SU-DHL-6 (cell line): ENCODE data around the gene PRSS48.

Experiments used
- H2AFZ ChIP-seq: fragments of 200-600 bp; sonication (generic); 2 replicates; pipeline ENCODE4 v1.6.1; 2014; ENCODE audit warnings: low read depth, mild to moderate bottlenecking, moderate library complexity, mixed read lengths, antibody characterized with exemption, low read length; ENCODE audit not compliant: severe bottlenecking
- H3F3A ChIP-seq: fragments of 200-600 bp; shearing (Covaris generic); 2 replicates; pipeline ENCODE4 v1.6.0; 2016; ENCODE audit warnings: antibody characterized with exemption, mild to moderate bottlenecking; ENCODE audit not compliant: insufficient read depth
- H3K27ac ChIP-seq: fragments of 200-600 bp; sonication (generic); 2 replicates; pipeline ENCODE4 v1.5.1; 2016; ENCODE audit warnings: low read depth, mild to moderate bottlenecking, low read length, moderate library complexity, mixed read lengths
- H3K27me3 ChIP-seq: fragments of 200-600 bp; sonication (generic), shearing (Covaris generic); 2 replicates; pipeline ENCODE4 v1.6.0; 2014; ENCODE audit warnings: mild to moderate bottlenecking, low read length
- H3K36me3 ChIP-seq: fragments of 200-600 bp; sonication (generic); 2 replicates; pipeline ENCODE4 v1.6.1; 2014; ENCODE audit warnings: mild to moderate bottlenecking, low read length, mixed read lengths
- H3K4me2 ChIP-seq: fragments of 300-600, 200-600 bp; shearing (Covaris generic), sonication (generic); 2 replicates; pipeline ENCODE4 v1.6.0; 2014; ENCODE audit warnings: low read length, low read depth, mild to moderate bottlenecking; ENCODE audit not compliant: poor library complexity, severe bottlenecking
- H3K4me3 ChIP-seq: fragments of 200-600 bp; sonication (generic); 2 replicates; pipeline ENCODE4 v1.5.1; 2014; ENCODE audit warnings: antibody characterized with exemption, low read length, mild to moderate bottlenecking, mixed read lengths; ENCODE audit not compliant: insufficient read depth, poor library complexity, severe bottlenecking
- H3K79me2 ChIP-seq: fragments of 200-600 bp; sonication (generic); 2 replicates; pipeline ENCODE4 v1.6.1; 2014; ENCODE audit warnings: mild to moderate bottlenecking, low read length, moderate library complexity; ENCODE audit not compliant: insufficient read depth
- H3K9ac ChIP-seq: fragments of 200-600 bp; sonication (generic); 2 replicates; pipeline ENCODE4 v1.7.0; 2014; ENCODE audit warnings: mild to moderate bottlenecking, low read length
- H3K9me2 ChIP-seq: fragments of 200-600 bp; sonication (generic); replicated peaks from 2 replicates; pipeline ENCODE4 v1.6.1; 2014; ENCODE audit warnings: low read length; ENCODE audit not compliant: insufficient read depth
- H3K9me3 ChIP-seq: fragments of 200-600 bp; sonication (generic); 2 replicates; pipeline ENCODE4 v1.6.1; 2014; ENCODE audit warnings: low read length, mixed read lengths; ENCODE audit not compliant: insufficient read depth
- H4K20me1 ChIP-seq: fragments of 200-600 bp; sonication (generic); 2 replicates; pipeline ENCODE4 v1.6.1; 2014; ENCODE audit warnings: low read depth, mild to moderate bottlenecking, antibody characterized with exemption, low read length, moderate library complexity, mixed read lengths
- EZH2phosphoT487 ChIP-seq: fragments of 200-600 bp; sonication (generic), shearing (Covaris generic); conservative IDR thresholded peaks from 2 replicates; pipeline ENCODE4 v1.6.1; 2018; ENCODE audit warnings: mild to moderate bottlenecking, antibody characterized with exemption, low read length, moderate library complexity, mixed read lengths
- TF ChIP-seq, protein P1 (sequence below): fragments of 200-600 bp; sonication (generic); IDR thresholded peaks from one replicate; pipeline ENCODE4 v1.5.1; 2017; ENCODE audit warnings: antibody characterized with exemption, mild to moderate bottlenecking, low read length, moderate library complexity; ENCODE audit not compliant: insufficient read depth, poor library complexity, severe bottlenecking

PRSS48 gene

DNA sequence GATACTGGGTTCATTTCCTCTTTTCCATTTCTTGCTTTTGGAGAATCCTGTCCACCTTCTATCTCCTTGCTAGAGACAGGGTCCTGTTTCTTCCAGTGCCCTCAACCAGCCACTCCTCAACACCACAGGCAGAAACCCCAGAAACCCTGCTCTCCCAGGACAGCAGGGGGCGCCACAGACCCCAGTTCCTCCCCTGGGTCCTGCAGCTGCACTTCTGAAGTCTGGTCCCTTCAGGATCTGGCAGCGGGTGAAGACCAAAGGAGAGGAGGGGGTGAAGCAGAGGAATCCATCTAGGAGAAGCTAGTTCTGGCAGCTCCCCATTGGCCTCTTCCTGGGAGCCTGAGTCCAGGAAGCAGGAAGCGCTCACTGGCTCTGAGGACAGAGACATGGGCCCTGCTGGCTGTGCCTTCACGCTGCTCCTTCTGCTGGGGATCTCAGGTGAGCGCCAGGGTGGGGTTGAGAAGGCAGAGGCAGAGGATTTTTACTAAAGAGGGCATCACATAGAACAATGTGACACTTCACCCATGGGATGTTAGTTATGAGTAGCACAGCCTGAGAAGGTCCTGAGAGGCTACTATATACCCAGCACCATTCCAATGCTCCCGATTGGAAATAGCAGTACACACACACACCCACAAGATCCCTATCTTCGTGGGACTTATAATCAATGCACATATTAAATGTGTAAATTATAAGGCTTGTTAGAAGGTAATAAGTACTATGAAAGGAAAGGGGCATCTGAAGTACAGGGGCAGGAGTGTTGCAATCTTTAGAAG lies at the start of gene PRSS48:
Gene PRSS48 (plus strand): TSS at position 375 of the 776 bp plus-strand sequence. CDS start 12 bp downstream, at position 387.
- TF ChIP-seq EZH2phosphoT487, result no peak
- TF ChIP-seq, protein P1, sequence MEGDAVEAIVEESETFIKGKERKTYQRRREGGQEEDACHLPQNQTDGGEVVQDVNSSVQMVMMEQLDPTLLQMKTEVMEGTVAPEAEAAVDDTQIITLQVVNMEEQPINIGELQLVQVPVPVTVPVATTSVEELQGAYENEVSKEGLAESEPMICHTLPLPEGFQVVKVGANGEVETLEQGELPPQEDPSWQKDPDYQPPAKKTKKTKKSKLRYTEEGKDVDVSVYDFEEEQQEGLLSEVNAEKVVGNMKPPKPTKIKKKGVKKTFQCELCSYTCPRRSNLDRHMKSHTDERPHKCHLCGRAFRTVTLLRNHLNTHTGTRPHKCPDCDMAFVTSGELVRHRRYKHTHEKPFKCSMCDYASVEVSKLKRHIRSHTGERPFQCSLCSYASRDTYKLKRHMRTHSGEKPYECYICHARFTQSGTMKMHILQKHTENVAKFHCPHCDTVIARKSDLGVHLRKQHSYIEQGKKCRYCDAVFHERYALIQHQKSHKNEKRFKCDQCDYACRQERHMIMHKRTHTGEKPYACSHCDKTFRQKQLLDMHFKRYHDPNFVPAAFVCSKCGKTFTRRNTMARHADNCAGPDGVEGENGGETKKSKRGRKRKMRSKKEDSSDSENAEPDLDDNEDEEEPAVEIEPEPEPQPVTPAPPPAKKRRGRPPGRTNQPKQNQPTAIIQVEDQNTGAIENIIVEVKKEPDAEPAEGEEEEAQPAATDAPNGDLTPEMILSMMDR, result peak; percentile 64
- no peaks in the 10 kb centered on the region for H3K36me3 ChIP-seq
- no peaks in the 10 kb centered on the region for H4K20me1 ChIP-seq
- H3K27me3 ChIP-seq, result no peaks in the 10 kb centered on the region
- H3K79me2 ChIP-seq, result no peaks in the 10 kb centered on the region
- no peaks in the 10 kb centered on the region for H3K9me3 ChIP-seq
- no peak within 1 kb of the TSS for H3K27ac ChIP-seq
- no peak within 1 kb of the TSS for H3K4me3 ChIP-seq
- no peak within 1 kb of the TSS for H3K4me2 ChIP-seq
- no peak within 1 kb of the TSS for H3K9ac ChIP-seq
- H2AFZ ChIP-seq, result no peak within 1 kb of the TSS
- H3K9me2 ChIP-seq, result no peaks in the 10 kb centered on the region
- H3F3A ChIP-seq, result no peaks in the 10 kb centered on the region

GRCh38 chr4:151227172-151227571 lies 49.8 kb upstream of the PRSS48 start:
- no peaks in the 10 kb centered on the region for H3K27me3 ChIP-seq
- no peak overlapping the region for H2AFZ ChIP-seq
- no peaks in the 10 kb centered on the region for H3K9me2 ChIP-seq
- H3F3A ChIP-seq, result no peaks in the 10 kb centered on the region
- no peaks in the 10 kb centered on the region for H3K79me2 ChIP-seq
- no peak overlapping the region for H3K4me2 ChIP-seq
- H3K36me3 ChIP-seq, result no peaks in the 10 kb centered on the region
- no peak overlapping the region for H3K27ac ChIP-seq
- no peaks in the 10 kb centered on the region for H4K20me1 ChIP-seq
- TF ChIP-seq, protein P1, result no peak
- no peak for TF ChIP-seq EZH2phosphoT487
- H3K9me3 ChIP-seq, result no peaks in the 10 kb centered on the region
- no peak overlapping the region for H3K9ac ChIP-seq
- no peak overlapping the region for H3K4me3 ChIP-seq

DNA sequence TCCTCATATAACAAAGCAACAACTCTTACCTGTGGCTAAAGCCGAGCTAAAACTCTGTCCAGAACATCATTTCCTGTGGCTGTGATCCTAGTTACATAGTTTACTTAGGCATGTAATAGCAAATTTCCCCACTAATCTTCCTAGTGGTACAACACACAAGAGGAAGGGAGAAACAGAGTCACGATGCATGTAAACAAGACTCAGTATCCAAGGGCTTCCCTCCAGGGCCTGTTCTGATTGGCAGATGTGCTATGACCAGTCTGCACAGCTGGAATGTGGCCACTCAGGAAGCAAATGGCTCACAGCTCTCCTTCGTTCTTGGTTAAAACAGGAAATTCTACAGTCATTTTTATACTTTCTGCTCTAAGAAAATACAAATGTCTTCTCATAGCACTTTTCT lies 49.2 kb upstream of the PRSS48 start:
- Histone ChIP-seq H3F3A (no peaks in the 10 kb centered on the region), H3K79me2 (no peaks in the 10 kb centered on the region), H2AFZ (no peak overlapping the region), H3K4me2 (no peak overlapping the region), H3K4me3 (no peak overlapping the region), H4K20me1 (no peaks in the 10 kb centered on the region), H3K27me3 (no peaks in the 10 kb centered on the region), H3K27ac (no peak overlapping the region), H3K36me3 (no peaks in the 10 kb centered on the region), H3K9ac (no peak overlapping the region), H3K9me2 (no peaks in the 10 kb centered on the region), H3K9me3 (no peaks in the 10 kb centered on the region)
- TF ChIP-seq, protein P1, result no peak
- no peak for TF ChIP-seq EZH2phosphoT487
